ENCODE data around the gene DNAJB6.

DNAJB6 gene

GRCh38 chr7:157461573-157462418 lies 125.0 kb downstream of the DNAJB6 start:
- H3K4me3 ChIP-seq (ENCODE audit: low read depth, low read length), result no peak overlapping the region
- TF ChIP-seq CTCF (IDR thresholded peaks at IDR 0.05; ENCODE audit: low read depth, low read length, missing control alignments), result no peak
- no peak for DNase-seq (ENCODE audit: low read depth)

- no peak for TF ChIP-seq CTCF (IDR thresholded peaks at IDR 0.05; ENCODE audit: low read depth, low read length, missing control alignments)
- DNase-seq (ENCODE audit: low read depth), result no peak
- H3K4me3 ChIP-seq (ENCODE audit: low read depth, low read length), result no peak overlapping the region
Observed at GRCh38 chr7:157462419-157462771, 125.6 kb downstream of the DNAJB6 start.

GRCh38 chr7:157462840-157463239 lies 126.0 kb downstream of the DNAJB6 start:
- no peak overlapping the region for H3K4me3 ChIP-seq (ENCODE audit: low read depth, low read length)
- no peak for TF ChIP-seq CTCF (IDR thresholded peaks at IDR 0.05; ENCODE audit: low read depth, low read length, missing control alignments)
- DNase-seq (ENCODE audit: low read depth), result no peak

- no peak overlapping the region for H3K4me3 ChIP-seq (ENCODE audit: low read depth, low read length)
- no peak for TF ChIP-seq CTCF (IDR thresholded peaks at IDR 0.05; ENCODE audit: low read depth, low read length, missing control alignments)
- no peak for DNase-seq (ENCODE audit: low read depth)
Observed at GRCh38 chr7:157463245-157463644, 126.4 kb downstream of the DNAJB6 start.

GRCh38 chr7:157464111-157464970 lies 127.5 kb downstream of the DNAJB6 start:
- DNase-seq (ENCODE audit: low read depth), result no peak
- no peak overlapping the region for H3K4me3 ChIP-seq (ENCODE audit: low read depth, low read length)
- TF ChIP-seq CTCF (IDR thresholded peaks at IDR 0.05; ENCODE audit: low read depth, low read length, missing control alignments), result no peak

- H3K4me3 ChIP-seq (ENCODE audit: low read depth, low read length), result no peak overlapping the region
- no peak for DNase-seq (ENCODE audit: low read depth)
Observed at GRCh38 chr7:157464971-157465886, 128.4 kb downstream of the DNAJB6 start.

More at GRCh38 chr7:157464971-157465886, 128.4 kb downstream of the DNAJB6 start:
- no peak for TF ChIP-seq CTCF (IDR thresholded peaks at IDR 0.05; ENCODE audit: low read depth, low read length, missing control alignments)
